Mesothelial cell of epicardium (in vitro differentiated cells): ENCODE data around the gene DESI1. TPM values are rescaled to one million over a fixed set of nuclear protein-coding genes. Genes with fewer than 3 reads are reported as not detected.

Source experiments
- DNase-seq, 2 experiments: peaks; one replicate each; pipeline ENCODE4 v3.0.0; 2021; ENCODE audit warnings: low spot score in 2 of 2; ENCODE audit not compliant: unreplicated experiment in 2 of 2
- H3K27ac Mint-ChIP-seq: 2 replicates; pipeline ENCODE4 v1.8.0; 2021; ENCODE audit warnings: mixed read lengths
- H3K27me3 Mint-ChIP-seq: 2 replicates; pipeline ENCODE4 v1.8.0; 2021; ENCODE audit warnings: low read depth, mixed read lengths
- H3K36me3 Mint-ChIP-seq: 2 replicates; pipeline ENCODE4 v1.8.0; 2021; ENCODE audit warnings: mixed read lengths
- H3K4me1 Mint-ChIP-seq: 2 replicates; pipeline ENCODE4 v1.8.0; 2021; ENCODE audit warnings: mixed read lengths
- H3K4me3 Mint-ChIP-seq: 2 replicates; pipeline ENCODE4 v1.8.0; 2021; ENCODE audit warnings: mild to moderate bottlenecking, moderate library complexity, mixed read lengths
- H3K9me3 Mint-ChIP-seq: 2 replicates; pipeline ENCODE4 v1.8.0; 2021; ENCODE audit warnings: mixed read lengths
- CTCF ChIP-seq: fragments of 200-600 bp; sonication (generic); IDR thresholded peaks from one replicate; pipeline ENCODE4 v1.5.0; 2021; ENCODE audit warnings: antibody characterized with exemption; ENCODE audit not compliant: unreplicated experiment
- total RNA-seq: library from RNA; stranded (reverse); gene quantifications from 3 replicates; pipeline ENCODE4 v1.2.1, GENCODE V29; 2021

Gene DESI1
- total RNA-seq, 1 donor from 2014 or later, result 35.4 TPM

DNA sequence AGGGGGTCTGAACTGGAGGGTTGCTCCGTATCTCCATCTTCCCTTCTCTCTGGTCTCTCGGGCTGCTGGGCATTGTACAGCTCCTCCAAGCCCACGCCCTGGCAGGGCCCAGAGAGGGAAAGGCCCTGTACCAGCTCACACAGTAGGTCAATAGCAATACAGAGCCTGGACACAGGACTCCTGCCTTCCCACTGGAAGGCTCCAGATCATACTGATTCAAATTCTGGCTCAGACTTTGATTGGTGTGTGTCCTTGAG is 53.4 kb downstream of the DESI1 start:
- no peak overlapping the region for H3K27ac Mint-ChIP-seq
- H3K4me3 Mint-ChIP-seq, result no peak overlapping the region
- no peak for TF ChIP-seq CTCF
- H3K36me3 Mint-ChIP-seq, result no peaks in the 10 kb centered on the region
- peaks cover 20% of the 10 kb centered on the region for H3K4me1 Mint-ChIP-seq
- no peaks in the 10 kb centered on the region for H3K9me3 Mint-ChIP-seq
- no peaks in the 10 kb centered on the region for H3K27me3 Mint-ChIP-seq
- DNase-seq, result no peak

- Mint-ChIP-seq H3K4me3 (no peak overlapping the region), H3K36me3 (no peaks in the 10 kb centered on the region), H3K27ac (peak overlapping the region; percentile 2), H3K9me3 (no peaks in the 10 kb centered on the region), H3K4me1 (peaks cover 36% of the 10 kb centered on the region), H3K27me3 (no peaks in the 10 kb centered on the region)
- DNase-seq, result no peak
- TF ChIP-seq CTCF, result no peak
Measured at GRCh38 chr22:41565403-41566054, 55.3 kb downstream of the DESI1 start.

- Mint-ChIP-seq H3K4me3 (no peak overlapping the region), H3K4me1 (peaks cover 46% of the 10 kb centered on the region), H3K27ac (no peak overlapping the region)
Measured at GRCh38 chr22:41564563-41564962, 56.3 kb downstream of the DESI1 start.

GRCh38 chr22:41563051-41563711 is 57.7 kb downstream of the DESI1 start:
- DNase-seq, result no peak
- Mint-ChIP-seq H3K4me1 (peaks cover 36% of the 10 kb centered on the region), H3K4me3 (peak overlapping the region; percentile 81), H3K9me3 (no peaks in the 10 kb centered on the region), H3K36me3 (no peaks in the 10 kb centered on the region), H3K27me3 (no peaks in the 10 kb centered on the region), H3K27ac (peak overlapping the region; percentile 34)
- no peak for TF ChIP-seq CTCF

More at GRCh38 chr22:41564563-41564962, 56.3 kb downstream of the DESI1 start:
- Mint-ChIP-seq H3K9me3 (no peaks in the 10 kb centered on the region), H3K27me3 (no peaks in the 10 kb centered on the region), H3K36me3 (no peaks in the 10 kb centered on the region)
- TF ChIP-seq CTCF, result no peak
- no peak for DNase-seq

- H3K4me3 Mint-ChIP-seq, result peak overlapping the region; percentile 81
- TF ChIP-seq CTCF, result no peak
- no peak overlapping the region for H3K27ac Mint-ChIP-seq
- H3K4me1 Mint-ChIP-seq, result peaks cover 42% of the 10 kb centered on the region
- no peak for DNase-seq
- no peaks in the 10 kb centered on the region for H3K27me3 Mint-ChIP-seq
- H3K36me3 Mint-ChIP-seq, result no peaks in the 10 kb centered on the region
- no peaks in the 10 kb centered on the region for H3K9me3 Mint-ChIP-seq
Measured at GRCh38 chr22:41562461-41562860, 58.4 kb downstream of the DESI1 start.
